ENCODE data around the gene KRT6C.
"Not testable (repeated sequence)": the region's sequence is repeated elsewhere in the genome, so short reads cannot be mapped to it uniquely, and the experiment has no call there.

DNA sequence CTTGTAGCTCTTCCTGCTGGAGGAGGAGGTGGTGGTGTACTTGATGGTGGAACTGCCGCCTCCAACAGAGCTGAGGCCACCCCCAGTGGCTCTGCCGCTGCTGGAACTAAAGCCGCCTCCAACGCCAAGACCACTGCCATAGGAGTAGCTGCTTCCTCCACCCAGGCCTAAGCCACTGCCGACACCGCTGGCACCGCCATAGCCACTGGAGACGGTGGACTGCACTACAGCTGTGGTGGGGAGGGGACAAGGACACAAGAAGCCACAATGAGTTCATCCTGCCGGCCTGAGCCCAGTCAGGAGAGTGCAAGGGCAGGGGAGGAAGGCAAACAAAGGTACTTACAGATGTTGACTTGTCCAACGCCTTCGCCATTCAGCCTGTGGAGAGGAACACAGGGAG, 26.4 kb downstream of the KRT6C start:
- TF ChIP-seq, protein P1, sequence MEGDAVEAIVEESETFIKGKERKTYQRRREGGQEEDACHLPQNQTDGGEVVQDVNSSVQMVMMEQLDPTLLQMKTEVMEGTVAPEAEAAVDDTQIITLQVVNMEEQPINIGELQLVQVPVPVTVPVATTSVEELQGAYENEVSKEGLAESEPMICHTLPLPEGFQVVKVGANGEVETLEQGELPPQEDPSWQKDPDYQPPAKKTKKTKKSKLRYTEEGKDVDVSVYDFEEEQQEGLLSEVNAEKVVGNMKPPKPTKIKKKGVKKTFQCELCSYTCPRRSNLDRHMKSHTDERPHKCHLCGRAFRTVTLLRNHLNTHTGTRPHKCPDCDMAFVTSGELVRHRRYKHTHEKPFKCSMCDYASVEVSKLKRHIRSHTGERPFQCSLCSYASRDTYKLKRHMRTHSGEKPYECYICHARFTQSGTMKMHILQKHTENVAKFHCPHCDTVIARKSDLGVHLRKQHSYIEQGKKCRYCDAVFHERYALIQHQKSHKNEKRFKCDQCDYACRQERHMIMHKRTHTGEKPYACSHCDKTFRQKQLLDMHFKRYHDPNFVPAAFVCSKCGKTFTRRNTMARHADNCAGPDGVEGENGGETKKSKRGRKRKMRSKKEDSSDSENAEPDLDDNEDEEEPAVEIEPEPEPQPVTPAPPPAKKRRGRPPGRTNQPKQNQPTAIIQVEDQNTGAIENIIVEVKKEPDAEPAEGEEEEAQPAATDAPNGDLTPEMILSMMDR (IDR thresholded peaks at IDR 0.05; ENCODE audit: poor library complexity) = not testable (repeated sequence)
- not testable (repeated sequence) for TF ChIP-seq EZH2phosphoT487 (IDR thresholded peaks at IDR 0.05; ENCODE audit: low read depth, severe bottlenecking, unreplicated experiment); EZH2 (IDR thresholded peaks at IDR 0.05; ENCODE audit: borderline replicate concordance)
